HL-60 (cell line): ENCODE results near the gene BUB1.

ENCODE experiments used
- CTCF ChIP-seq: IDR thresholded peaks from one replicate; pipeline ENCODE4 v1.5.1; 2011; ENCODE audit warnings: low read length, control low read depth, inconsistent platforms; ENCODE audit not compliant: insufficient read depth
- POLR2AphosphoS5 ChIP-seq: IDR thresholded peaks from 2 replicates; pipeline ENCODE4 v1.6.1; 2012; ENCODE audit warnings: low read depth

- TF ChIP-seq CTCF, result no peak
- TF ChIP-seq POLR2AphosphoS5, result no peak
Observed at GRCh38 chr2:110725370-110725769, 47.5 kb upstream of the BUB1 start.
